ENCODE measurements around the gene TSPAN1. TPM values are rescaled to one million over a fixed set of nuclear protein-coding genes. Genes with fewer than 3 reads are reported as not detected.
"Not testable (repeated sequence)": the region's sequence is repeated elsewhere in the genome, so short reads cannot be mapped to it uniquely, and the experiment has no call there.

The TSPAN1 gene
- polyA plus RNA-seq, 3 donors = not detected

GRCh38 chr1:46223472-46223943 is 48.6 kb downstream of the TSPAN1 start:
- Histone ChIP-seq H3K36me3 (replicated peaks in 1 of 2; ENCODE audit: control insufficient read depth in 1 of 2, insufficient read depth in 2 of 2, low read length in 2 of 2) (no peaks in the 10 kb centered on the region), H3K27me3 (ENCODE audit: control insufficient read depth in 2 of 2, insufficient read depth in 2 of 2, low read length in 2 of 2) (no peaks in the 10 kb centered on the region), H2AFZ (ENCODE audit: insufficient read depth, low read depth, low read length, poor library complexity, severe bottlenecking) (peak overlapping the region; percentile 59), H3K79me2 (ENCODE audit: insufficient read depth, low read length) (no peaks in the 10 kb centered on the region), H3K9me3 (replicated peaks in 1 of 2; ENCODE audit: control insufficient read depth in 1 of 2, insufficient read depth in 1 of 2, low read length in 2 of 2) (no peaks in the 10 kb centered on the region), H3K9ac (ENCODE audit: insufficient read depth, low read length, poor library complexity, severe bottlenecking) (no peak overlapping the region), H3K4me3 (replicated peaks in 1 of 3; ENCODE audit: low read depth in 2 of 3, low read length in 3 of 3) (no peak overlapping the region), H4K20me1 (ENCODE audit: insufficient read depth, low read length) (no peaks in the 10 kb centered on the region), H3K4me1 (ENCODE audit: control insufficient read depth in 1 of 2, insufficient read depth in 2 of 2, low read length in 2 of 2) (no peaks in the 10 kb centered on the region), H3K27ac (ENCODE audit: low read depth in 1 of 2, low read length in 2 of 2) (no peak overlapping the region), H3K4me2 (replicated peaks; ENCODE audit: extremely low read depth, low read length, poor library complexity, severe bottlenecking) (no peak overlapping the region)
- intact Hi-C loops (cut with micrococcal nuclease) = no loop called here
- Mint-ChIP-seq H3K36me3 (no peaks in the 10 kb centered on the region), H3K27me3 (ENCODE audit: low read depth in 3 of 3) (peaks cover 0 to 3% (median 1%) of the 10 kb centered on the region in 3 donors), H3K27ac (peak overlapping the region in 1 of 7 donors; percentile 41), H3K4me3 (no peak overlapping the region), H3K9me3 (no peaks in the 10 kb centered on the region), H3K4me1 (peaks cover 2% of the 10 kb centered on the region)
- WGBS (ENCODE audit: insufficient coverage) = 19% methylated on average over 5 of the region's 6 CpGs
- peak; percentile 84 for TF ChIP-seq CTCF (IDR thresholded peaks at IDR 0.05)
- peak; percentile 53 to 73 (median 65) for DNase-seq

- intact Hi-C loops (cut with micrococcal nuclease) = loop anchor here in 1 of 2 donors (2.0 kb wide), 1 partner anchor 188 kb away; no protein-coding TSS in a partner anchor
- no peak for DNase-seq
- H3K79me2 ChIP-seq (ENCODE audit: insufficient read depth, low read length) = no peaks in the 10 kb centered on the region
- Mint-ChIP-seq H3K36me3 (no peaks in the 10 kb centered on the region), H3K4me3 (no peak overlapping the region), H3K4me1 (peaks cover 2% of the 10 kb centered on the region), H3K27me3 (ENCODE audit: low read depth in 3 of 3) (peaks cover 0 to 3% (median 0%) of the 10 kb centered on the region in 3 donors), H3K9me3 (no peaks in the 10 kb centered on the region), H3K27ac (peak overlapping the region in 1 of 7 donors; percentile 31)
- H3K4me2 ChIP-seq (replicated peaks; ENCODE audit: extremely low read depth, low read length, poor library complexity, severe bottlenecking) = no peak overlapping the region
- no peaks in the 10 kb centered on the region for H3K4me1 ChIP-seq (ENCODE audit: control insufficient read depth in 1 of 2, insufficient read depth in 2 of 2, low read length in 2 of 2)
- TF ChIP-seq CTCF (IDR thresholded peaks at IDR 0.05) = no peak
- 100% methylated on average over 3 of the region's 4 CpGs for WGBS (ENCODE audit: insufficient coverage)
- H3K36me3 ChIP-seq (replicated peaks in 1 of 2; ENCODE audit: control insufficient read depth in 1 of 2, insufficient read depth in 2 of 2, low read length in 2 of 2) = no peaks in the 10 kb centered on the region
- H3K27me3 ChIP-seq (ENCODE audit: control insufficient read depth in 2 of 2, insufficient read depth in 2 of 2, low read length in 2 of 2) = no peaks in the 10 kb centered on the region
- H3K9me3 ChIP-seq (replicated peaks in 1 of 2; ENCODE audit: control insufficient read depth in 1 of 2, insufficient read depth in 1 of 2, low read length in 2 of 2) = no peaks in the 10 kb centered on the region
- no peak overlapping the region for H3K4me3 ChIP-seq (replicated peaks in 1 of 3; ENCODE audit: low read depth in 2 of 3, low read length in 3 of 3)
- no peak overlapping the region for H2AFZ ChIP-seq (ENCODE audit: insufficient read depth, low read depth, low read length, poor library complexity, severe bottlenecking)
- no peak overlapping the region for H3K27ac ChIP-seq (ENCODE audit: low read depth in 1 of 2, low read length in 2 of 2)
- H4K20me1 ChIP-seq (ENCODE audit: insufficient read depth, low read length) = no peaks in the 10 kb centered on the region
- H3K9ac ChIP-seq (ENCODE audit: insufficient read depth, low read length, poor library complexity, severe bottlenecking) = no peak overlapping the region
These were observed 50.1 kb downstream of the TSPAN1 start for GRCh38 chr1:46224966-46225365.

GRCh38 chr1:46231231-46231630 is 56.3 kb downstream of the TSPAN1 start:
- H3K4me3 Mint-ChIP-seq; H3K9me3 ChIP-seq (replicated peaks in 1 of 2; ENCODE audit: control insufficient read depth in 1 of 2, insufficient read depth in 1 of 2, low read length in 2 of 2); H3K9me3 Mint-ChIP-seq; H3K27ac ChIP-seq (ENCODE audit: low read depth in 1 of 2, low read length in 2 of 2); H3K36me3 ChIP-seq (replicated peaks in 1 of 2; ENCODE audit: control insufficient read depth in 1 of 2, insufficient read depth in 2 of 2, low read length in 2 of 2); H3K4me1 Mint-ChIP-seq; H2AFZ ChIP-seq (ENCODE audit: insufficient read depth, low read depth, low read length, poor library complexity, severe bottlenecking); H3K79me2 ChIP-seq (ENCODE audit: insufficient read depth, low read length); H3K9ac ChIP-seq (ENCODE audit: insufficient read depth, low read length, poor library complexity, severe bottlenecking); H3K4me2 ChIP-seq (replicated peaks; ENCODE audit: extremely low read depth, low read length, poor library complexity, severe bottlenecking); intact Hi-C loops (cut with micrococcal nuclease); DNase-seq; H3K36me3 Mint-ChIP-seq; H3K4me3 ChIP-seq (replicated peaks in 1 of 3; ENCODE audit: low read depth in 2 of 3, low read length in 3 of 3); H3K27ac Mint-ChIP-seq; H3K4me1 ChIP-seq (ENCODE audit: control insufficient read depth in 1 of 2, insufficient read depth in 2 of 2, low read length in 2 of 2); H3K27me3 ChIP-seq (ENCODE audit: control insufficient read depth in 2 of 2, insufficient read depth in 2 of 2, low read length in 2 of 2); H4K20me1 ChIP-seq (ENCODE audit: insufficient read depth, low read length); H3K27me3 Mint-ChIP-seq (ENCODE audit: low read depth in 3 of 3): not testable (repeated sequence)
- no CpG with 5 or more reads among the region's 3 CpGs for WGBS (ENCODE audit: insufficient coverage)

Measured in CD14-positive monocyte (primary cell).